Osteocyte (in vitro differentiated cells): ENCODE results near the gene EPHA6. TPM values are rescaled to one million over a fixed set of nuclear protein-coding genes. Genes with fewer than 3 reads are reported as not detected.

Experiments
- DNase-seq: peaks from one replicate; pipeline ENCODE4 v3.0.0; 2021; ENCODE audit warnings: mixed read lengths; ENCODE audit not compliant: unreplicated experiment; ENCODE audit errors: extremely low spot score
- H3K27ac Mint-ChIP-seq: one replicate; pipeline ENCODE4 v1.8.0; 2021; ENCODE audit warnings: mild to moderate bottlenecking, mixed read lengths; ENCODE audit not compliant: unreplicated experiment
- H3K27me3 Mint-ChIP-seq: one replicate; pipeline ENCODE4 v1.8.0; 2021; ENCODE audit warnings: mixed read lengths; ENCODE audit not compliant: unreplicated experiment
- H3K36me3 Mint-ChIP-seq: one replicate; pipeline ENCODE4 v1.8.0; 2021; ENCODE audit warnings: mixed read lengths; ENCODE audit not compliant: unreplicated experiment
- H3K4me1 Mint-ChIP-seq: one replicate; pipeline ENCODE4 v1.8.0; 2021; ENCODE audit warnings: mixed read lengths; ENCODE audit not compliant: unreplicated experiment
- H3K4me3 Mint-ChIP-seq: one replicate; pipeline ENCODE4 v1.8.0; 2021; ENCODE audit warnings: mild to moderate bottlenecking, moderate library complexity, mixed read lengths; ENCODE audit not compliant: unreplicated experiment
- H3K9me3 Mint-ChIP-seq: one replicate; pipeline ENCODE4 v1.8.0; 2021; ENCODE audit warnings: mixed read lengths; ENCODE audit not compliant: unreplicated experiment
- CTCF ChIP-seq: fragments of 200-600 bp; sonication (generic); IDR thresholded peaks from 2 replicates; pipeline ENCODE4 v1.5.0; 2021; ENCODE audit warnings: antibody characterized with exemption, mild to moderate bottlenecking, moderate library complexity
- total RNA-seq: library from RNA; stranded (reverse); gene quantifications from 2 replicates; pipeline ENCODE4 v1.2.1, GENCODE V29; 2021

EPHA6 gene
- total RNA-seq, 1 donor from 2014 or later = 0.51 TPM

GRCh38 chr3:96836153-96836915, 21.9 kb downstream of the EPHA6 start:
- H3K4me3 Mint-ChIP-seq = no peak overlapping the region
- no peaks in the 10 kb centered on the region for H3K4me1 Mint-ChIP-seq
- DNase-seq = no peak
- no peaks in the 10 kb centered on the region for H3K27me3 Mint-ChIP-seq
- H3K36me3 Mint-ChIP-seq = no peaks in the 10 kb centered on the region
- no peaks in the 10 kb centered on the region for H3K9me3 Mint-ChIP-seq
- TF ChIP-seq CTCF = no peak
- no peak overlapping the region for H3K27ac Mint-ChIP-seq

GRCh38 chr3:96843505-96844203, 29.3 kb downstream of the EPHA6 start:
- no peak overlapping the region for H3K4me3 Mint-ChIP-seq
- no peaks in the 10 kb centered on the region for H3K4me1 Mint-ChIP-seq
- TF ChIP-seq CTCF = no peak
- H3K27ac Mint-ChIP-seq = no peak overlapping the region
- no peaks in the 10 kb centered on the region for H3K9me3 Mint-ChIP-seq
- H3K36me3 Mint-ChIP-seq = no peaks in the 10 kb centered on the region
- DNase-seq = no peak
- no peaks in the 10 kb centered on the region for H3K27me3 Mint-ChIP-seq

- H3K4me1 Mint-ChIP-seq = no peaks in the 10 kb centered on the region
- no peaks in the 10 kb centered on the region for H3K36me3 Mint-ChIP-seq
- H3K9me3 Mint-ChIP-seq = no peaks in the 10 kb centered on the region
- DNase-seq = no peak
- no peak for TF ChIP-seq CTCF
- H3K27ac Mint-ChIP-seq = no peak overlapping the region
- H3K4me3 Mint-ChIP-seq = no peak overlapping the region
- H3K27me3 Mint-ChIP-seq = no peaks in the 10 kb centered on the region
Measured at GRCh38 chr3:96844204-96844514, 29.8 kb downstream of the EPHA6 start.

GRCh38 chr3:96852849-96853248, 38.5 kb downstream of the EPHA6 start:
- no peak for TF ChIP-seq CTCF
- Mint-ChIP-seq H3K4me3 (no peak overlapping the region), H3K27me3 (peaks cover 6% of the 10 kb centered on the region), H3K36me3 (no peaks in the 10 kb centered on the region), H3K4me1 (no peaks in the 10 kb centered on the region), H3K27ac (no peak overlapping the region), H3K9me3 (no peaks in the 10 kb centered on the region)
- no peak for DNase-seq

GRCh38 chr3:96860882-96861281, 46.5 kb downstream of the EPHA6 start:
- Mint-ChIP-seq H3K9me3 (no peaks in the 10 kb centered on the region), H3K36me3 (no peaks in the 10 kb centered on the region), H3K27ac (no peak overlapping the region), H3K4me1 (no peaks in the 10 kb centered on the region), H3K4me3 (no peak overlapping the region), H3K27me3 (peaks cover 14% of the 10 kb centered on the region)
- TF ChIP-seq CTCF = no peak
- no peak for DNase-seq
